Femur (tissue), 1 donor: ENCODE results near the gene PLPP1.
"Not testable (repeated sequence)": the region's sequence is repeated elsewhere in the genome, so short reads cannot be mapped to it uniquely, and the experiment has no call there.

Source experiments
- DNase-seq: peaks from one replicate; pipeline ENCODE4 v3.0.0-alpha.2; 2017

Gene PLPP1

GRCh38 chr5:55541056-55541635, 6.4 kb upstream of the PLPP1 start:
- DNase-seq = no peak

DNA sequence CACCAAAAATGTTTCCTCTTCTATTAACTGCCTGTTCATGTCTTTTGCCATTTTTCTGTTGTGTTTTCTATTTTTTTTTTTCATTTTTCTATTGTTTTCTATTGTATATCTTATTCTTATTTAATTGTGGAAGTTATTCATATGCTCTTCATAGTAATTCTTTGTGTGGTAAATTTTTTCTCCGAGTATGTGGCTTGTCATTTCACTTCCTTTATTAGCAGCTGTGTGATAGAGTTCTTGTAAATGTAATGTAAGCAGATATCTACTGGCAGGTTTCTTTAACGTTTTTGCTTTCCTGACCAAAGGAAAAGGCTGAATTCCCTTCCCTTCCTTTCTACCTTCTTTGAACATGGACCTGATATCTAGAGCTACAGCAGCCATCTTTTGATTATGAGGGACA, 5.8 kb upstream of the PLPP1 start:
- DNase-seq = no peak

GRCh38 chr5:55540024-55540423, 5.3 kb upstream of the PLPP1 start:
- no peak for DNase-seq

GRCh38 chr5:55538661-55539060, 3.9 kb upstream of the PLPP1 start:
- no peak for DNase-seq

DNA sequence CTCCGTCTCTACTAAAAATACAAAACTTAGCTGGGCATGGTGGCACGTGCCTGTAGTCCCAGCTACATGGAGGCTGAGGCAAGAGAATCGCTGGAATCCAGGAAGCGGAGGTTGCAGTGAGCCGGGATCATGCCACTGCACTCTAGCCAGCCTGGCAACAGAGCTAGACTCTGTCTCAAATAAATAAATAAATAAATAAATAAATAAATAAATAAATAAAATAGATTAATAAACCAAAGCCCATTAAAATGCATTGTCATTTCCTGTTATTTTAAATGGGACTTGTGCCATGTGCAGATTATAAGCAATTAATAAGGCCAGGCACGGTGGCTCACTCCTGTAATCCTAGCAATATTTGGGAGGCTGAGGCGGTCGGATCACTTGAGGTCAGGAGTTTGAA, 2.6 kb upstream of the PLPP1 start:
- DNase-seq = not testable (repeated sequence)

DNA sequence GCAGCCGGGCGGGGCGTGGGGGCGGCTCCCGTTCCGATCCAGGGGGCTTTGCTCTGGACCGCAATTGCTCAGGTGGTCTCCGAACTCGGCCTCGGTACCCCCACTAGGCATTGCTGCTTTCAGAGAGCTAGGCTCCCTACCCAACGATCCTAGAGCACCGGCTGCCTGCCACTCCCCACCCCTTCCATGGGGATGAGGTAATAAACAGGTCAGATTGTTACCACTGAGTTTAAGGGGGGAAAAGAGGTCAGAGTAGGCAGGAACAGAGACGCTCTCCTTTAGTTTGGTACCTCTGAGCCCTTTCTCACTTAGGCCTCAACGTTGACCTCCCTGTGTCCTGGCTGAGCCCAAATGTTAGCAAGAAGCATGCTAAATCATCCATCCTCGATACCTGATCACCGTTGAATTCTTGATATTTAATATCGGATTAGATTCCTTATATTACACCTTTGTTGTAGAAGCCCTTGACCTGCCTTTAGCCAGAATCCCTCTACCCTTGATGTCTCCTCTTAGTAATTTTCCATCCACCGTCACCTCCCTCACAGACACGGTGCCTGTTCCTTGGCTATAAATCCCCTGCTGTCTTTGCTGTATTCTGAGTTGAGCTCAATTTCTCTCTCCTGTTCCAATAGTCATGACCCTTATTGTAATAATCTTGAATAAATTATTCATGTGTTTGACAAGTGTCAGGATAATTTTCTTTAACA, 588 bp upstream of the PLPP1 start:
- DNase-seq = no peak

- peak; percentile 74 for DNase-seq
Measured at GRCh38 chr5:55533521-55534435, 986 bp downstream of the PLPP1 start.

DNA sequence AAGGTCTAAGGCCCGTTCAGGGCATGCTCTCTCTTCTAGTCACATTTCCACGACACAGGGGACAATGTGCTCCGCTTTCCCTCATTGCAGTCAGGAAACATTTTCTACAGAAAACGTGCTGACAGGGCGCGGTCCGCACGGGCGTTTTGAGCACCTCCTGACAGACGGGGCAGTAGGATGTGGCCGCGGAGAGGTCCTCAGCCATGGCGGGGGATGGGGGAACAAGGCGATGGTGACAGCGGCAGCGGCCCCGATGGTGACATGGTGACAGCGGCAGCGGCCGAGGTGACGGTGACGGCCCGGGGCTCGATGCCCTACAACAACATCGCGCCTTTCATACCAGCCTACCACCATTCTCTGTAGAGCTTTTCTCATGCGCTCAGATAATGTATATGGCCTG, 4.1 kb downstream of the PLPP1 start:
- no peak for DNase-seq

GRCh38 chr5:55524816-55525215, 9.9 kb downstream of the PLPP1 start:
- no peak for DNase-seq

- no peak for DNase-seq
Measured at GRCh38 chr5:55523293-55523692, 11.5 kb downstream of the PLPP1 start.

DNA sequence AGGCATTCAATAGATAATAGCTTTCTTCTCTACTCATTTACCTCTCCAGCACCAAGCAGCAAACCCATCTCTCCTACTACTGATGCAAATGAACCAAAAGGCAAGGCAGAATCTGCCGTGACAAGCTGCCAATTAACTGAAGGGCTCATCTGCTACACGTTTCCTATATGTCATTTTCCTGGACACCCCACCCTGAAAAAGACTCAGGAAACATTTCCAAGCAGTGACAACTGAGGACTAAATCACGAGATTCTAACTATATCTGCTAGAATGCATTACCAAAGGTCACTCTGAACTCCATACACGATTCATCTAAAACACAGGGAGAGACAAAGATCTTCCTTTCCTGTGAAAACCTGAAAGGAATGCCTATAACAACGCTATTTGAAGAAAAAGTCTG, 12.9 kb downstream of the PLPP1 start:
- no peak for DNase-seq

DNA sequence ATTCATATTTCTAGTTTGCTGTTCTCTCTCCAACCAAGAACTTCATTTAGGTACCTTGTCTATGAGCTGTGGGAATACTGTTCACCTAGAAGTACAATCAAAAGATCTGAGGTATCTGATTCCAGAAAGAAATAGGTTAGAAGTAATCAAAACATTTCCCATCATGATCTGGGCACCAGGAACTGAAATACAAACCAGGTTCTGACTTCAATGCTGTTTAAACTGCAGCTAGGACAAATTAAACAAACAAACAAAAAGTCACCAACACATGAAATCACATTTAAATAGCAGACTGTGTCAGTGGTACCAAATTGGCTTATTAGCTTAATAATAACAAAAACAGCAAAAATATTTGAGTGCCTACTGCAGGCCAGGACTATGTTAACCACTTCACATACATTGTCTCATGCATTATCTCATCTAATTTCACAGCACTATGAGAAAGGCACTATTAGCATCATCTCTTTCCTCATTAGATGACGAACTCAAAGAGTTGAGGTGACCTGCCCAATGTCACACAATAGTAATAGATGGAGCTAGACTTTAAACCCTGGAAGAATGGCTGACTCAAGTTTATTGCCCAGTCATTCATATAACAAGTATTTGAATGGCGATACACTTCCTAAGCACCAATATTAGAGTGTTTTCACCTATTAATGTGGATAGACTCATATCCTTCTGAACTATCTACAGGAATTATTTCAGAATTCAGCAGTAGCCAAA, 14.5 kb downstream of the PLPP1 start:
- DNase-seq = no peak

DNA sequence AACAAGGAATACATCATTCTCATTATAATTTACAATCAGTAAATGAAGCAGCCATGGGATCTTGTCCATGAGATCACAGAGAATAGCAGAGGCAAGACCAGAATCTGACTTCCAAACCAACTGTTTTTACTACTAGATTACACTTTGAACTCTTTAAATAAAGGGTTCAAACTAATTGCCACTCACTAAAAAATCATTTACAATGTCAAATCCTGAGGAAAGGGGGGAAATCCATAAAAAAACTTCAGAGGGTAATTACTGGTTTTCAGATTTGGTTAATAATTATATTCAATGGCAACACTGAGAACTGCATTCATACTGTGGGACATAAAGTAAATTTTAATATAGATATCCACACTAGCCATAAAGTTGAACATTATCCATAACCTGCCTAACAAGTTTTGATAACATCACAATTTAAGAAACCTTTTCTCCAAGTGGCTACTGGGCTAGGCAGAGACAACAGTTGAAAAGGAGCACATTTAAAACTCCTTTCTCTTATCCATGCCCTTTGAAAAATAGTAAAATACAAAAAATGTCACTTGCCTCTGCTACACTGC, 15.9 kb downstream of the PLPP1 start:
- no peak for DNase-seq

DNA sequence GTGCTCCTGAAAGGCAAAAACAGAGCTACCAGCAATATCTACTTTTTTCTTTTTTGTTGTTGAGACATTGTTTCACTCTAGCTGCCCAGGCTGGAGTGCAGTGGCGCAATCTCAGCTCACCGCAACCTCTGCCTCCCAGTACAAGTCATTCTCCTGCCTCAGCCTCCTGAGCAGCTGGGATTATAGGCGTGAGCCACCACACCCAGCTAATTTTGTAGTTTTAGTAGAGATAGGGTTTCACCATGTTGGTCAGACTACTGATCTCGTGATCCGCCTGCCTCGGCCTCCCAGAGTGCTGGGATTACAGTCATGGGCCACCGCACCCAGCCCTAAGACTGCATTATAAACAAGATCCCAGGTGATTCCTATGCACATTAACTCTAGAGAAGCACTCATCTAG, 17.0 kb downstream of the PLPP1 start:
- no peak for DNase-seq

DNA sequence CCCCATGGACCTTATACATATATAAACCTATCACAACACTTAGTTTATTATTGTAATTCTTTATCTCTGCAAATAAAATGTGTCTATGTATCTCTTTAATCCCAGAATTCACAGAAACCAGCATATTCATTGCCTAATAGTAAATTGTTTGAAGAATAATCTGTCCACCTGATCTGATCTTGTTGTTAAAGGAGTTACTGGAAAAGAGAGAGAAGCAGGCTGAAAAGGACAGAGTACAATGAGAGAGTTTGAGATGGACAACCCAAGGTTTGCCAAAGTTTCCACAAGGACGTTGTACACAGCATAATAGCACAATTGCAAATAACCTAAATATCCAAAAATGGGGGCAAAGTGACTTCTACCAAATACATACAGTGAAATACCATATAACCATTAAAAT, 23.8 kb downstream of the PLPP1 start:
- DNase-seq = no peak

DNA sequence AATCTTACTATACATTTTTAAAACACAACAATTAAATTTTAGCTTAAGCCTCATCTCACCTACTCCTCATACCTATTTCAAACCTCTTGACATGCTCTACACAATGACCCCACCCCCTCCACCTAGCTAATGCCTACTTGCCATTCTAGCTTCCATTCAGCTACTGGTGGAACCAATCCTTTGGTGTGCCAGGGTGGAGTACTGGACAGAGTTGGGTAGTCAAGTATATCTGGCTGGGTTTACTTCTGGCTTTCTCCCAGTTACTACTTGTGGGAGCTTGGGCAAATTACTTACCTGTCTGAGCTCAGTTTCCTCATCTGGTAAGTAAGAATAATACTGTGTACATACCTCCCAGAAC, 24.3 kb downstream of the PLPP1 start:
- no peak for DNase-seq

GRCh38 chr5:55509796-55510522, 24.8 kb downstream of the PLPP1 start:
- no peak for DNase-seq

DNA sequence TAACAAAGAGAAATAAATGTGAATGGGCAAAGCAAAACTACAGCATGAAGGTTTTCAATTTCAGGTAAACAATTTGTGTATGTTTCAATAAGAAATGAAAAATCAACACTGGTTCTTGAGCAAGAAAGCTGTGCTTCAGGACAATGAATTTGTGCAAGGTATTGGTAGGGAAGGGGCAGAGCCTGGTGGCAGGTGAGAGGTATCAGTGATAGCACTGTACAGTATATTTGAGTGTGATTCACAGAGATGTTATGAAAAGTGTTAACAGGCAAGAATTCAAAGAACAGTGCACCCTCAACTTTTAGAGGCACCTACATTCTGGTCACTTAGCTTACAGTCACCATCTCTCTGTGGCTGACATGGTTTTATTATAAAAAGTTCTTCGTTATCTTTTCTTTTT, 25.7 kb downstream of the PLPP1 start:
- no peak for DNase-seq

DNA sequence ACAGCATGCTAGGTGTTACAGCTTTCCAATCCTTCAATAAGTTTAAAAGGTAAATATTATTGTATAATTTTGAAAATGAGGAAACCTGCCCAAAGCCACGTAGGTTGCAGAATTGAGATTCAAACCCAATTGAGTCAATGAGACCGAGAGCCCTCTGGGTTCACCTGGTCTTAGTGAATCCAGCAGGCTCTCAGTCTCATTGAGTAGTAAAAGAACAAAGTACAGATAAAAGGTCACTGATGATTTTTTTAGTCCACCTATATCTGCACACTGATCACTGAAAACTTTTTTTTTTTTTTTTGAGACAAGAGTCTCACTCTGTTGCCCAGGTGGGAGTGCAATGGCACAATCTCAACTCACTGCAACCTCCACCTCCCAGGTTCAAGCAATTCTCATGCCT, 27.2 kb downstream of the PLPP1 start:
- no peak for DNase-seq

DNA sequence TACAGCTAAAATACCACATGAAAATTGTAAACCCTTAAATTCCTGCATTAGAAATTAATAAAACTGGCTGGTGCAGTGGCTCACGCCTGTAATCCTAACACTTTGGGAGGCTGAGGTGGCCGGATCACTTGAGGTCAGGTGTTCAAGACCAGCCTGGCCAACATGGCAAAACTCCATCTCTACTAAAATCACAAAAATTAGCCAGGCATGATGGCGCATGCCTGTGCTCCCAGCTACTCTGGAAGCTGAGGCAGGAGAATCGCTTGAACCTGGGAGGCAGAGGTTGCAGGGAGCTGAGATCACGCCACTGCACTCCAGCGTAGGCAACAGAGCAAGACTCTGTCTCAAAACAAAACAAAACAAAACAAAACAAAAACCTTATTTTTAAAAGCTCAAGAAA, 29.1 kb downstream of the PLPP1 start:
- not testable (repeated sequence) for DNase-seq

DNA sequence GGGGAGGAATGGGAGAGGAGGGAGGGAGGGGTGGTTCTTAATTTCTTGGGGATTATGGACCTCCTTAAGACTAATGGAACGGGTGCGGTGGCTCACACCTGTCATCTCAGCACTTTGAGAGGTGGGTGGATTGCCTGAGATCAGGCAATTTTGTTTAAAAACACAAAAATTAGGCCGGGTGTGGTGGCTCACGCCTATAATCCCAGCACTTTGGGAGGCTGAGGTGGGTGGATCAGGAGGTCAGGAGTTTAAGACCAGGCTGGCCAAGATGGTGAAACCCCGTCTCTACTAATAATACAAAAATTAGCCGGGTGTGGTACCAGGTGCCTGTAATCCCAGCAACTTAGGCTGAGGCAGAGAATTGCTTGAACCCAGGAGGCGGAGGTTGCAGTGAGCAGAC, 30.8 kb downstream of the PLPP1 start:
- DNase-seq = not testable (repeated sequence)

- no peak for DNase-seq
Measured at GRCh38 chr5:55502759-55503158, 32.0 kb downstream of the PLPP1 start.
